MM.1S (cell line): ENCODE measurements around the gene PSMD12.
"Not testable (repeated sequence)": the region's sequence is repeated elsewhere in the genome, so short reads cannot be mapped to it uniquely, and the experiment has no call there.

ENCODE experiments used
- DNase-seq: peaks from one replicate; pipeline ENCODE4 v3.0.0-alpha.2; 2015
- H2AFZ ChIP-seq: fragments of 300-600 bp; sonication (generic); 2 replicates; pipeline ENCODE4 v1.6.0; 2016; ENCODE audit warnings: antibody characterized with exemption, low read length
- H3F3A ChIP-seq: fragments of 300-600 bp; sonication (generic); 2 replicates; pipeline ENCODE4 v1.6.1; 2016; ENCODE audit warnings: mild to moderate bottlenecking, antibody characterized with exemption, low read length, moderate library complexity, mixed read lengths; ENCODE audit not compliant: insufficient read depth
- H3K27ac ChIP-seq: fragments of 300-600 bp; sonication (generic); 2 replicates; pipeline ENCODE4 v1.5.1; 2016; ENCODE audit warnings: mild to moderate bottlenecking, low read length
- H3K27me3 ChIP-seq: fragments of 300-600 bp; sonication (generic); replicated peaks from 2 replicates; pipeline ENCODE4 v1.6.0; 2016; ENCODE audit warnings: low read length; ENCODE audit not compliant: insufficient read depth
- H3K36me3 ChIP-seq: fragments of 300-600 bp; sonication (generic); replicated peaks from 2 replicates; pipeline ENCODE4 v1.6.1; 2016; ENCODE audit warnings: mild to moderate bottlenecking, low read length, mixed read lengths; ENCODE audit not compliant: insufficient read depth
- H3K4me1 ChIP-seq: fragments of 300-600 bp; sonication (generic); 2 replicates; pipeline ENCODE4 v1.6.1; 2016; ENCODE audit warnings: low read length, mixed read lengths
- H3K4me2 ChIP-seq: fragments of 300-600 bp; sonication (generic); 2 replicates; pipeline ENCODE4 v1.6.0; 2016; ENCODE audit warnings: low read depth, low read length
- H3K4me3 ChIP-seq: fragments of 300-600 bp; sonication (generic); 2 replicates; pipeline ENCODE4 v1.5.1; 2016; ENCODE audit warnings: low read length, mixed read lengths
- H3K79me2 ChIP-seq: fragments of 300-600 bp; sonication (generic); 2 replicates; pipeline ENCODE4 v1.6.1; 2016; ENCODE audit warnings: mixed run types, low read length, mixed read lengths
- H3K9ac ChIP-seq: fragments of 300-600 bp; sonication (generic); 2 replicates; pipeline ENCODE4 v1.6.1; 2016; ENCODE audit warnings: low read length, mixed read lengths
- H3K9me2 ChIP-seq: fragments of 300-600 bp; sonication (generic); replicated peaks from 2 replicates; pipeline ENCODE4 v1.6.1; 2016; ENCODE audit warnings: mild to moderate bottlenecking, low read length, mixed read lengths; ENCODE audit not compliant: insufficient read depth
- H3K9me3 ChIP-seq: fragments of 300-600 bp; sonication (generic); replicated peaks from 2 replicates; pipeline ENCODE4 v1.6.1; 2016; ENCODE audit warnings: mild to moderate bottlenecking, low read length, mixed read lengths; ENCODE audit not compliant: insufficient read depth
- H4K20me1 ChIP-seq: fragments of 300-600 bp; sonication (generic); 2 replicates; pipeline ENCODE4 v1.6.1; 2016; ENCODE audit warnings: mild to moderate bottlenecking, low read length, moderate library complexity, mixed read lengths; ENCODE audit not compliant: insufficient read depth
- CTCF ChIP-seq: fragments of 300-600 bp; sonication (generic); IDR thresholded peaks from 2 replicates; pipeline ENCODE4 v1.5.1; 2016; ENCODE audit warnings: antibody characterized with exemption, low read length, mixed read lengths
- EZH2 ChIP-seq: fragments of 300-600 bp; sonication (generic); optimal IDR thresholded peaks from 2 replicates; pipeline ENCODE3; 2017; ENCODE audit warnings: low read depth, mild to moderate bottlenecking, antibody characterized with exemption, low read length, mixed read lengths
- EZH2phosphoT487 ChIP-seq: fragments of 300-600 bp; sonication (generic); IDR thresholded peaks from 2 replicates; pipeline ENCODE4 v1.6.1; 2018; ENCODE audit warnings: antibody characterized with exemption, low read length

PSMD12 gene

DNA sequence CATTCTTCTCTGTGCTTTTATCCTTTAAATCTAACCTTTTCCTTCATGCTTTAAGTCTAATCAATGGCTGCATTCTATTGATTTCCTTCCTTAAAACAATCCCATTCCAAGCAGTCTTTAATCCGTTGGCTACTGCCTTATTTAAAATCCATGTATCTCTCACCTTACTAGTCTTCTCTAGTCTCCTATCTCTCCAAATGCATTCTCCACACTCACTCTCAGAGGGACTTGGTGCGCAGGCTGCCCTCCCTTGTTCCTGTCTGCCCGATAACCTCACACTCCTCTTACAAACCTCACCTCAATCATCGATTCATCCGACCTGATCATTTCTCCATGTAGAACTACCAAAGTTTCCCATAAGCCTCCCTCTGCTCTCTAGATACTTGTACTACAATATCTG lies 23.1 kb downstream of the PSMD12 start:
- no peaks in the 10 kb centered on the region for H3K4me1 ChIP-seq
- no peaks in the 10 kb centered on the region; the same call in 1 of the 2 replicates for H3F3A ChIP-seq
- H3K79me2 ChIP-seq = no peaks in the 10 kb centered on the region
- H3K36me3 ChIP-seq = peaks cover 22% of the 10 kb centered on the region; the same call in 1 of the 2 replicates
- no peaks in the 10 kb centered on the region for H3K27me3 ChIP-seq
- no peak overlapping the region for H3K27ac ChIP-seq
- H3K4me2 ChIP-seq = no peak overlapping the region
- DNase-seq = no peak
- no peak overlapping the region for H2AFZ ChIP-seq
- H3K9me3 ChIP-seq = no peaks in the 10 kb centered on the region
- H4K20me1 ChIP-seq = no peaks in the 10 kb centered on the region
- H3K9me2 ChIP-seq = no peaks in the 10 kb centered on the region
- TF ChIP-seq EZH2phosphoT487 (no peak), EZH2 (no peak), CTCF (no peak)
- H3K9ac ChIP-seq = no peak overlapping the region
- H3K4me3 ChIP-seq = no peak overlapping the region

DNA sequence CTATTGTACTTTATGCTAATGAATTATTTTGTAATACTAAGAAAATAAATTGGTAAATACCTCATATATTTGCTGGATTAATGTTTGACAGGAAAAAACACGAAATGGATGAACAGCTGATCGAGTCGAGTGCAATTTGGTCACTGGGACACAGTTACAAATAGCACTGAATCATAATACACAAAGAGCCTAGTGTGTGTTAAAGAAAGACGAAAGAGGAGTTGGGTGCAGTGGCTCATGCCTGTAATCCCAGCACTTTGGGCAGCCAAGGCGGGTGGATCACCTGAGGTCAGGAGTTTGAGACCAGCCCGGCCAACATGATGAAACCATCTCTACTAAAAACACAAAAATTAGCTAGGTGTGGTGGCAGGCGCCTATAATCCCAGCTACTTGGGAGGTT lies 28.0 kb downstream of the PSMD12 start:
- H3K27ac ChIP-seq, H3K27me3 ChIP-seq, H3K9me3 ChIP-seq, H2AFZ ChIP-seq, H3K4me1 ChIP-seq, DNase-seq, H3K4me3 ChIP-seq, H3K4me2 ChIP-seq, H3K9me2 ChIP-seq, H3K79me2 ChIP-seq, H3K9ac ChIP-seq, H3F3A ChIP-seq, H4K20me1 ChIP-seq: not testable (repeated sequence)
- H3K36me3 ChIP-seq = peaks cover 13% of the 10 kb centered on the region; the same call in 1 of the 2 replicates

- Histone ChIP-seq H3K4me3 (no peak overlapping the region), H4K20me1 (no peaks in the 10 kb centered on the region), H3K4me2 (no peak overlapping the region), H3K9me2 (no peaks in the 10 kb centered on the region), H3K36me3 (peaks cover 10% of the 10 kb centered on the region; the same call in 1 of the 2 replicates), H3K9me3 (no peaks in the 10 kb centered on the region), H3K27ac (no peak overlapping the region), H3K27me3 (no peaks in the 10 kb centered on the region), H3K9ac (no peak overlapping the region), H3F3A (no peaks in the 10 kb centered on the region; the same call in 1 of the 2 replicates), H2AFZ (no peak overlapping the region), H3K4me1 (no peaks in the 10 kb centered on the region), H3K79me2 (no peaks in the 10 kb centered on the region)
- no peak for DNase-seq
- TF ChIP-seq CTCF = no peak
- no peak for TF ChIP-seq EZH2phosphoT487
- TF ChIP-seq EZH2 = no peak
Observed at GRCh38 chr17:67336859-67337258, 29.5 kb downstream of the PSMD12 start.

GRCh38 chr17:67335245-67335835 lies 31.0 kb downstream of the PSMD12 start:
- no peaks in the 10 kb centered on the region for H3K4me1 ChIP-seq
- no peak for DNase-seq
- H3K36me3 ChIP-seq = peaks cover 6% of the 10 kb centered on the region; the same call in 1 of the 2 replicates
- H3K9me2 ChIP-seq = no peaks in the 10 kb centered on the region
- no peaks in the 10 kb centered on the region for H3K27me3 ChIP-seq
- H2AFZ ChIP-seq = no peak overlapping the region
- H3K9ac ChIP-seq = no peak overlapping the region
- H3K27ac ChIP-seq = no peak overlapping the region
- no peak for TF ChIP-seq CTCF
- no peak for TF ChIP-seq EZH2
- H3K79me2 ChIP-seq = no peaks in the 10 kb centered on the region
- H3K4me3 ChIP-seq = no peak overlapping the region
- H3F3A ChIP-seq = no peaks in the 10 kb centered on the region; the same call in 1 of the 2 replicates
- H4K20me1 ChIP-seq = no peaks in the 10 kb centered on the region
- no peaks in the 10 kb centered on the region for H3K9me3 ChIP-seq
- H3K4me2 ChIP-seq = no peak overlapping the region

GRCh38 chr17:67332162-67332508 lies 34.2 kb downstream of the PSMD12 start:
- not testable (repeated sequence) for H3K79me2 ChIP-seq, H3K4me3 ChIP-seq, H3K36me3 ChIP-seq, H3K4me1 ChIP-seq, H3K9me3 ChIP-seq, H3K4me2 ChIP-seq, H3K9ac ChIP-seq, H3F3A ChIP-seq, H3K27me3 ChIP-seq, H3K9me2 ChIP-seq, DNase-seq, H4K20me1 ChIP-seq, H2AFZ ChIP-seq, H3K27ac ChIP-seq
